PC-9 (cell line): ENCODE data around the gene CEP112. TPM values are rescaled to one million over a fixed set of nuclear protein-coding genes. Genes with fewer than 3 reads are reported as not detected.

Experiments
- BruUV-seq: library from RNA; stranded (reverse); fragments of 400-500 nt; replicated peaks from 2 replicates; lab custom pipeline; 2021; lab: Mats Ljungman, UMichigan
- CTCF ChIA-PET: fragments of 300-600 bp; sonication (Branson Sonifier 250); formaldehyde crosslinking; loops from one replicate; lab custom pipeline; 2022; ENCODE audit warnings: antibody characterized with exemption; lab: Charles Lee
- POLR2A ChIA-PET: fragments of 300-600 bp; sonication (Branson Sonifier 250); formaldehyde crosslinking; loops from one replicate; lab custom pipeline; 2022; ENCODE audit warnings: antibody characterized with exemption; ENCODE audit not compliant: unreplicated experiment; lab: Charles Lee
- DNase-seq, 2 experiments: peaks; one replicate each; pipeline versions ENCODE4 v3.0.0 to v3.0.0-alpha.2; 2015 to 2022; ENCODE audit warnings: mixed read lengths in 1 of 2
- H2AFZ ChIP-seq: fragments of 200-600 bp; sonication (generic); 2 replicates; pipeline ENCODE4 v1.8.1; 2017; ENCODE audit warnings: antibody characterized with exemption
- H3F3A ChIP-seq: fragments of 200-600 bp; sonication (generic); 2 replicates; pipeline ENCODE4 v1.8.1; 2017; ENCODE audit warnings: antibody characterized with exemption, mild to moderate bottlenecking, low read depth; ENCODE audit not compliant: insufficient read depth
- H3K27ac ChIP-seq: fragments of 200-600 bp; sonication (generic); 2 replicates; pipeline ENCODE4 v1.6.1; 2016; ENCODE audit warnings: mixed run types
- H3K27me3 ChIP-seq: fragments of 200-600 bp; sonication (generic); 2 replicates; pipeline ENCODE4 v1.6.1; 2016; ENCODE audit warnings: low read depth, mixed run types; ENCODE audit not compliant: insufficient read depth
- H3K36me3 ChIP-seq: fragments of 200-600 bp; sonication (generic); 2 replicates; pipeline ENCODE4 v1.6.1; 2016; ENCODE audit warnings: low read depth, mixed run types
- H3K4me1 ChIP-seq: fragments of 200-600 bp; sonication (generic); replicated peaks from 2 replicates; pipeline ENCODE4 v1.6.1; 2016; ENCODE audit warnings: mixed run types; ENCODE audit not compliant: insufficient read depth
- H3K4me2 ChIP-seq: fragments of 200-600 bp; sonication (generic); 2 replicates; pipeline ENCODE4 v1.6.1; 2017; ENCODE audit warnings: mixed run types
- H3K4me3 ChIP-seq: fragments of 200-600 bp; sonication (generic); 2 replicates; pipeline ENCODE4 v1.6.1; 2016; ENCODE audit warnings: mixed run types
- H3K79me2 ChIP-seq: fragments of 200-600 bp; sonication (generic); 2 replicates; pipeline ENCODE4 v1.6.1; 2017; ENCODE audit warnings: low read depth, mixed run types
- H3K9me2 ChIP-seq: fragments of 200-600 bp; sonication (generic); 2 replicates; pipeline ENCODE4 v1.8.1; 2017; ENCODE audit warnings: mild to moderate bottlenecking; ENCODE audit not compliant: insufficient read depth
- H3K9me3 ChIP-seq: fragments of 200-600 bp; sonication (generic); 2 replicates; pipeline ENCODE4 v1.8.1; 2016; ENCODE audit warnings: low read depth; ENCODE audit not compliant: insufficient read depth
- H4K20me1 ChIP-seq: fragments of 200-600 bp; sonication (generic); 2 replicates; pipeline ENCODE4 v1.8.1; 2017; ENCODE audit not compliant: insufficient read depth
- EZH2 ChIP-seq: fragments of 200-600 bp; sonication (generic); IDR thresholded peaks from 2 replicates; pipeline ENCODE4 v1.8.0; 2017; ENCODE audit warnings: antibody characterized with exemption, low read depth
- intact Hi-C: fragments of 100-400 bp; cut with micrococcal nuclease; formaldehyde crosslinking; loops from one replicate; pipeline ENCODE4 v1.10.0; 2022; ENCODE audit not compliant: unreplicated experiment
- total RNA-seq: library from RNA; stranded (reverse); gene quantifications from 2 replicates; pipeline ENCODE4 v1.2.3, GENCODE V29; 2021
- TF ChIP-seq, protein P1 (sequence below): fragments of 200-600 bp; sonication (generic); conservative IDR thresholded peaks from 2 replicates; pipeline ENCODE4 v1.6.1; 2017; ENCODE audit warnings: mixed run types, antibody characterized with exemption, mild to moderate bottlenecking, moderate library complexity

The CEP112 gene
- total RNA-seq, 1 experiment from 2014 or later, result 4.3 TPM

DNA sequence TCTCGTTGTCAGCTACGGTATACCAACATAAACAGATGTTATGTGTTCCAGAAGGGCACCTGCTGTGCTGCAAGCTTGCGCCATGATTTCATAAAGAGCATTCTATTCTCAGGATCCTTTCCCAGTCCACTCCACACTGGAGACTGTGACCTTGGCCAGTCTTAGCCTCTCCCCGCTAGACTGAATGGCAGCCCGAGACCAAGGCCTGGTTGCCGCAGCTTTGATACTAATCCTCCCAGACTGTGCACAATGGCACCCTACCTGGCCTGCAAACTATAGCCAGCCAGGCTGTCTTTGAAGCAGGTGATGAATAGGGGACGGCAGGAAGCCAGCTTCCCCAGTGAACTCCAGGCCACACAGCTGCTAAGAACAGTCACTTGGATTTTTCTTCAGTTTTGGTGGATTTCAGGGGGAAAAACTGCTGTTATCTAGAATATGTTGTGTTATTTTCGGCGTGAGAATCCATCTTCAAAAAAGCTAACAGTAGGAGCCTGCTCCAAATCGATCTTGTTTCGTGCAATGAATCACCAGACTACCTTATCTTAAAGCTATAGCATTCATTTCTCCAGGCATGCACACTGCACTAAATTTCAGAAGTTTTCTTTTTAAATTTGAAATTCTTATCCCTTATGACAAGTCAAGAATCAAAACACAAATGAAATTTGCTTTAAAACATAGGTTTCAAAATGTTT lies 289.0 kb downstream of the CEP112 start:
- H3K27me3 ChIP-seq, result no peaks in the 10 kb centered on the region
- H3K4me2 ChIP-seq, result no peak overlapping the region
- ChIA-PET POLR2A (interaction anchor here (0.7 kb wide), 1 partner anchor 572 kb away, joined by 4 read pairs; no protein-coding TSS in a partner anchor), CTCF (no interaction called here)
- BruUV-seq, result no TSS peak
- H3K36me3 ChIP-seq, result no peaks in the 10 kb centered on the region
- H3K27ac ChIP-seq, result no peak overlapping the region
- no peak overlapping the region for H3K4me3 ChIP-seq
- H3K4me1 ChIP-seq, result no peaks in the 10 kb centered on the region
- no peaks in the 10 kb centered on the region for H4K20me1 ChIP-seq
- H3K9me2 ChIP-seq, result no peaks in the 10 kb centered on the region
- intact Hi-C loops, result no loop called here
- H3K79me2 ChIP-seq, result no peaks in the 10 kb centered on the region
- no peaks in the 10 kb centered on the region for H3K9me3 ChIP-seq
- H2AFZ ChIP-seq, result no peak overlapping the region
- DNase-seq, result no peak
- TF ChIP-seq EZH2, result no peak
- TF ChIP-seq, protein P1, sequence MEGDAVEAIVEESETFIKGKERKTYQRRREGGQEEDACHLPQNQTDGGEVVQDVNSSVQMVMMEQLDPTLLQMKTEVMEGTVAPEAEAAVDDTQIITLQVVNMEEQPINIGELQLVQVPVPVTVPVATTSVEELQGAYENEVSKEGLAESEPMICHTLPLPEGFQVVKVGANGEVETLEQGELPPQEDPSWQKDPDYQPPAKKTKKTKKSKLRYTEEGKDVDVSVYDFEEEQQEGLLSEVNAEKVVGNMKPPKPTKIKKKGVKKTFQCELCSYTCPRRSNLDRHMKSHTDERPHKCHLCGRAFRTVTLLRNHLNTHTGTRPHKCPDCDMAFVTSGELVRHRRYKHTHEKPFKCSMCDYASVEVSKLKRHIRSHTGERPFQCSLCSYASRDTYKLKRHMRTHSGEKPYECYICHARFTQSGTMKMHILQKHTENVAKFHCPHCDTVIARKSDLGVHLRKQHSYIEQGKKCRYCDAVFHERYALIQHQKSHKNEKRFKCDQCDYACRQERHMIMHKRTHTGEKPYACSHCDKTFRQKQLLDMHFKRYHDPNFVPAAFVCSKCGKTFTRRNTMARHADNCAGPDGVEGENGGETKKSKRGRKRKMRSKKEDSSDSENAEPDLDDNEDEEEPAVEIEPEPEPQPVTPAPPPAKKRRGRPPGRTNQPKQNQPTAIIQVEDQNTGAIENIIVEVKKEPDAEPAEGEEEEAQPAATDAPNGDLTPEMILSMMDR, result no peak
- H3F3A ChIP-seq, result no peaks in the 10 kb centered on the region

DNA sequence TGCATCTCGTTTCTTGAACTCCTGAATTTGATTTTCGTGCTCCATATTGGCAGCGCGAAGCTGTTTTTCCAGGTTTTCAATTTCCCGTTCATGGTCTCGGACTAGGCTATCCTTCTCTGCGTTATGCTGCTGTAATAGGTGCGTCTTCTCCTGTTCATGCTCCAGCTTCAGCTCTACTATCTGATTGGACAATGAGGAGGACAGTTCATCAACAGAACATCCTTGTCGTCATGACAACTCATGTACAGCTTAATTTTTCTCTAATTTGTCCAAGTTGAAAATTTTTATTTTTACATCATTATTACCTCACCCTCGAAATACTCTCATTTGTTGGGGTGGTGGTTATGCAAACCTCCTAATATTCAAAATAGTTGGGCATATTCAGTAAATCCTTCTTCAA lies 289.8 kb downstream of the CEP112 start:
- no peak overlapping the region for H2AFZ ChIP-seq
- no peaks in the 10 kb centered on the region for H3K27me3 ChIP-seq
- intact Hi-C loops, result no loop called here
- no TSS peak for BruUV-seq
- no peaks in the 10 kb centered on the region for H3K4me1 ChIP-seq
- TF ChIP-seq, protein P1, result no peak
- TF ChIP-seq EZH2, result no peak
- no peaks in the 10 kb centered on the region for H3F3A ChIP-seq
- ChIA-PET CTCF (interaction anchor here (0.7 kb wide), 1 partner anchor 429 kb away, joined by 5 read pairs; no protein-coding TSS in a partner anchor), POLR2A (interaction anchor here (0.7 kb wide), 1 partner anchor 573 kb away, joined by 4 read pairs; no protein-coding TSS in a partner anchor)
- no peaks in the 10 kb centered on the region for H3K9me2 ChIP-seq
- DNase-seq, result no peak
- no peaks in the 10 kb centered on the region for H4K20me1 ChIP-seq
- no peaks in the 10 kb centered on the region for H3K79me2 ChIP-seq
- no peak overlapping the region for H3K4me3 ChIP-seq
- no peaks in the 10 kb centered on the region for H3K9me3 ChIP-seq
- H3K36me3 ChIP-seq, result no peaks in the 10 kb centered on the region
- H3K27ac ChIP-seq, result no peak overlapping the region
- H3K4me2 ChIP-seq, result no peak overlapping the region

DNA sequence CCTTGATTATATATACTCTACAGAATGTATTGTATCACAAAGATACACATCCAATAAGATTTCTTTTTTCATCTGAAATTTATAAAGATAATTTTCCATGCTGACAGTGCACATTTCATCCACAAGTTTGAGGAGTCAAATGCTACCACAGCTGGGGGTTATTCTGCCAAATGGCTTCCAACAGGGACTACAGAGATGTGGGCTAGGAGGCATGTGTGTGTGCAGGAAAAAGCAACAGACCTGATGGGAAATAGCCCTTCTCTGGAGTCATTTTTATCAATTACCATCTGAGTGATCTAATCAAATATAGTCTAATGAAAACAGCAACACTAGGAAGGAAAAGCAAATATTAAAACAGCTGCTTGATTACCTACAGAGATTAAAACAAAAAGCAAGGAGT lies 290.5 kb downstream of the CEP112 start:
- ChIA-PET CTCF (no interaction called here), POLR2A (no interaction called here)
- intact Hi-C loops, result no loop called here
- Histone ChIP-seq H2AFZ (no peak overlapping the region), H3F3A (no peaks in the 10 kb centered on the region), H3K4me1 (no peaks in the 10 kb centered on the region), H3K79me2 (no peaks in the 10 kb centered on the region), H3K9me2 (no peaks in the 10 kb centered on the region), H4K20me1 (no peaks in the 10 kb centered on the region), H3K4me3 (no peak overlapping the region), H3K4me2 (no peak overlapping the region), H3K27ac (no peak overlapping the region), H3K36me3 (no peaks in the 10 kb centered on the region), H3K27me3 (no peaks in the 10 kb centered on the region), H3K9me3 (no peaks in the 10 kb centered on the region)
- BruUV-seq, result no TSS peak
- no peak for DNase-seq
- TF ChIP-seq EZH2, result no peak
- TF ChIP-seq, protein P1, result no peak
